Loucy (cell line): ENCODE data around the gene DNAJC11.

ENCODE experiments used
- EZH2phosphoT487 ChIP-seq: fragments of 200-600 bp; IDR thresholded peaks from 2 replicates; pipeline ENCODE4 v1.6.1; 2018; ENCODE audit warnings: antibody characterized with exemption, mild to moderate bottlenecking, moderate library complexity, borderline replicate concordance
- TF ChIP-seq, protein P1 (sequence below): fragments of 200-600 bp; sonication (generic); conservative IDR thresholded peaks from 2 replicates; pipeline ENCODE4 v1.5.1; 2014; ENCODE audit warnings: mild to moderate bottlenecking, antibody characterized with exemption, low read length

DNA sequence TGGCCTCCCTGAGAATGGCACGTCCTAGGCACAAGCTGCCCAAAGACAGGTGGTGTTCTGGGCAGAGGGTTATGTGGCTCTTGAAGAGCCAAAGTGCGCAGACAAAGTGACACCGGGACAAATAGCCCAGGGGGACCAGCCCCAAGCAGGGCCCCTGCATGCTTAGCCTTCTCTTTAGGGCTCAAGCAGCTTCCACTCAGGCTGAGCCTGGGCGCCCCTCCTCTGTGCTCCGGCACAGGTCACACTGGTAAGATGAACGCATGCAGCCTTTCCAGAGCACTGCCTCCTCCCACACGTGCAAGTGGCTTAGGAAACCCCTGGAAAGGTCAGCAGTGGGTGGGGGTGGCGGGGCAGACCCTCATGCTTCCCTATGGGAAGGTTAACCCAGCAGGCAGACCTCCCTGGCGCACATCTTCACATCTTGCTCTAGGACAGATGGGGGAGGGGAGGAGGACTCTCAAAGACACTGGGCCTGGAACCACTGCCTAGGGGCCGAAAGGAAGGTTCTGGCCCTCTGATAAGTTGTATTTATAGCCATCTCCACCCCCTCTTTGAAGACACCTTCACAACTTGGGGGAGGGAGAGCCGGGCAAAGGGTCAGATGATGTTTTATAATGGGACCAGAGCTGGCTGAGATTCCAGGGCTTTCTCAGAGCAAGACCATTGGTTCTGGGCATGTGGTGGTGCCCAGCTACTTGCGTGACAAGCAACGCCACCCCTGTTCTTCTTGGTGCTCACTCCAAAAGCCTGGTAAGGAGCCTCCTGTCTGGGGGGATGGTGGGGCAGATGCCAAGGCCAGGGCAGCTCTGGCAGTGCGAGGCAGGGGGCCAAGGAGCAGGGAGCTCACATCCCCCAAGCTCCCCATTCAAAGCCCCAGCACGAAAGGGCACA, 104.5 kb downstream of the DNAJC11 start:
- TF ChIP-seq, protein P1, sequence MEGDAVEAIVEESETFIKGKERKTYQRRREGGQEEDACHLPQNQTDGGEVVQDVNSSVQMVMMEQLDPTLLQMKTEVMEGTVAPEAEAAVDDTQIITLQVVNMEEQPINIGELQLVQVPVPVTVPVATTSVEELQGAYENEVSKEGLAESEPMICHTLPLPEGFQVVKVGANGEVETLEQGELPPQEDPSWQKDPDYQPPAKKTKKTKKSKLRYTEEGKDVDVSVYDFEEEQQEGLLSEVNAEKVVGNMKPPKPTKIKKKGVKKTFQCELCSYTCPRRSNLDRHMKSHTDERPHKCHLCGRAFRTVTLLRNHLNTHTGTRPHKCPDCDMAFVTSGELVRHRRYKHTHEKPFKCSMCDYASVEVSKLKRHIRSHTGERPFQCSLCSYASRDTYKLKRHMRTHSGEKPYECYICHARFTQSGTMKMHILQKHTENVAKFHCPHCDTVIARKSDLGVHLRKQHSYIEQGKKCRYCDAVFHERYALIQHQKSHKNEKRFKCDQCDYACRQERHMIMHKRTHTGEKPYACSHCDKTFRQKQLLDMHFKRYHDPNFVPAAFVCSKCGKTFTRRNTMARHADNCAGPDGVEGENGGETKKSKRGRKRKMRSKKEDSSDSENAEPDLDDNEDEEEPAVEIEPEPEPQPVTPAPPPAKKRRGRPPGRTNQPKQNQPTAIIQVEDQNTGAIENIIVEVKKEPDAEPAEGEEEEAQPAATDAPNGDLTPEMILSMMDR, result no peak
- no peak for TF ChIP-seq EZH2phosphoT487
